Measurements from ENCODE around the gene PCDH19. TPM values are rescaled to one million over a fixed set of nuclear protein-coding genes. Genes with fewer than 3 reads are reported as not detected.
A peak's percentile ranks its signal among the peaks of the same experiment; 100 is the strongest.

Gene PCDH19
- total and polyA plus RNA-seq, 2 experiments from 2014 or later: 0.16 to 0.54 TPM

DNA sequence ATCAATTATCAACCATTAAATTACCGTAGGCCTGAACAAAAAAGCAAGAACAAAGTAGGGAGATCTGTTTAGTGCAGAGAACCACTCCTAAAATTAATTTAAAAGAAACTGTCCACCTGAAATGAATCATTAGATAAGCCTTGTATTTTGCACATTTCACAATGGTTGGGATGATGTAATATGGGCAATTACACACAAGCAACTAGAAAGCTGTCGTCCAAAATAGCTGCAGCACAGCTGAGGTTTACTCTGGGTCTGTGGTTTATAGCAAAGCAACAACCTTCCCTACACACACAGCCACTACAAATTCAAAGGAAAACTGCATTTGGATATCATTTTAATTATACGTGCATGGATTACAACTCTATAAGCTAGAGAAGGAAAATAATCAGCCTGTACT lies 28.5 kb downstream of the PCDH19 start:
- no peaks in the 10 kb centered on the region for H3K9me3 ChIP-seq (ENCODE audit: low read depth)
- peak; percentile 32 for DNase-seq
- H3K9me2 ChIP-seq (ENCODE audit: insufficient read depth): no peaks in the 10 kb centered on the region
- H3K9ac ChIP-seq: no peak overlapping the region
- in situ Hi-C loops (cut with MboI): no loop called here
- H3K36me3 ChIP-seq (ENCODE audit: low read depth): no peaks in the 10 kb centered on the region
- H3K4me3 ChIP-seq: no peak overlapping the region
- H3K4me1 ChIP-seq (ENCODE audit: insufficient read depth): peaks cover 2% of the 10 kb centered on the region; the same call in 1 of the 2 replicates
- H3K27ac ChIP-seq: no peak overlapping the region
- H3K4me2 ChIP-seq (ENCODE audit: unreplicated experiment): no peak overlapping the region
- peaks cover 4% of the 10 kb centered on the region; the same call in 1 of the 2 replicates for H3F3A ChIP-seq (ENCODE audit: insufficient read depth)
- no peaks in the 10 kb centered on the region for H3K27me3 ChIP-seq (replicated peaks; ENCODE audit: insufficient read depth)
- WGBS, 2 experiments (ENCODE audit: low coverage in 1 of 2, low lambda C conversion rate in 2 of 2, missing lambda C conversion rate in 2 of 2): 44 to 57% methylated on average over 3 of the region's 3 CpGs
- no peak for TF ChIP-seq EZH2phosphoT487 (IDR thresholded peaks at IDR 0.05; ENCODE audit: insufficient read depth, low read depth)
- no peak for TF ChIP-seq EZH2 (IDR thresholded peaks at IDR 0.05; ENCODE audit: insufficient read depth, poor library complexity, severe bottlenecking)
- no peak overlapping the region for H2AFZ ChIP-seq
- H4K20me1 ChIP-seq (ENCODE audit: insufficient read depth): no peaks in the 10 kb centered on the region
- no peaks in the 10 kb centered on the region for H3K79me2 ChIP-seq (ENCODE audit: insufficient read depth)

DNA sequence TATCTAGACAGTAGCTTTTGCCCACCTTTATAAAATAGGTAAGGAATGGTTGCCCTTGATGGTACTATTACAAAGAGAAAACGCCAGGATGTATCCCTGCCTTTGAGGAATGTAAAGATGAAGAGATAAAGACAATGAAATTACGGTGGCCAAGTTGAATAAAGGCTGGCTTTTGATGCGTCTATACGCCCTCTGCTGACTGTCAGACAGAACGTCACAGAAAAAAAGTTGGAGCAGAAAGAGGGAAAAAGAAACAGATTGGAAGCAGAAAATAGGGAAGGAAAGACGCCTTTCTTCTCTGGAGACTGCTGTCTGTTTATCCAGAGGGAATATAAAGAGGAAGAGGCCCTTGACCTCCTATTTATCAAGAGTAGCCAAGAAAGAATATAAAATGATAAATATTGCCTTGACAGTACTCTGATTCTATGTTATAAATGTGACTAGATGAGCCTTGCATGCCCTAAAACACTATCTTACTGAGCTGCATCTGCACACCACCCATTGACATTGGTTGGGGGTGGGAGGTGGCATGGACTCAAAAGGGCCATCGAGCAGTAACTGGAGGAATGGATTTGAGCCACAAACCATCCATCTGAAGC lies 30.6 kb downstream of the PCDH19 start:
- no peaks in the 10 kb centered on the region for H3K27me3 ChIP-seq (replicated peaks; ENCODE audit: insufficient read depth)
- no peak overlapping the region for H3K27ac ChIP-seq
- H3K9ac ChIP-seq: no peak overlapping the region
- no peak overlapping the region for H3K4me3 ChIP-seq
- peaks cover 2% of the 10 kb centered on the region; the same call in 1 of the 2 replicates for H3K4me1 ChIP-seq (ENCODE audit: insufficient read depth)
- no peaks in the 10 kb centered on the region for H3K79me2 ChIP-seq (ENCODE audit: insufficient read depth)
- no peak overlapping the region for H3K4me2 ChIP-seq (ENCODE audit: unreplicated experiment)
- no peaks in the 10 kb centered on the region for H3K9me2 ChIP-seq (ENCODE audit: insufficient read depth)
- H3F3A ChIP-seq (ENCODE audit: insufficient read depth): peaks cover 4% of the 10 kb centered on the region; the same call in 1 of the 2 replicates
- no peaks in the 10 kb centered on the region for H4K20me1 ChIP-seq (ENCODE audit: insufficient read depth)
- DNase-seq: peak; percentile 63
- no peak overlapping the region for H2AFZ ChIP-seq
- in situ Hi-C loops (cut with MboI): no loop called here
- H3K9me3 ChIP-seq (ENCODE audit: low read depth): no peaks in the 10 kb centered on the region
- no peaks in the 10 kb centered on the region for H3K36me3 ChIP-seq (ENCODE audit: low read depth)
- TF ChIP-seq EZH2 (IDR thresholded peaks at IDR 0.05; ENCODE audit: insufficient read depth, poor library complexity, severe bottlenecking) (no peak), EZH2phosphoT487 (IDR thresholded peaks at IDR 0.05; ENCODE audit: insufficient read depth, low read depth) (no peak)
- WGBS, 2 experiments (ENCODE audit: low coverage in 1 of 2, low lambda C conversion rate in 2 of 2, missing lambda C conversion rate in 2 of 2): 1 to 4% methylated on average over 6 to 7 of the region's 7 CpGs

DNA sequence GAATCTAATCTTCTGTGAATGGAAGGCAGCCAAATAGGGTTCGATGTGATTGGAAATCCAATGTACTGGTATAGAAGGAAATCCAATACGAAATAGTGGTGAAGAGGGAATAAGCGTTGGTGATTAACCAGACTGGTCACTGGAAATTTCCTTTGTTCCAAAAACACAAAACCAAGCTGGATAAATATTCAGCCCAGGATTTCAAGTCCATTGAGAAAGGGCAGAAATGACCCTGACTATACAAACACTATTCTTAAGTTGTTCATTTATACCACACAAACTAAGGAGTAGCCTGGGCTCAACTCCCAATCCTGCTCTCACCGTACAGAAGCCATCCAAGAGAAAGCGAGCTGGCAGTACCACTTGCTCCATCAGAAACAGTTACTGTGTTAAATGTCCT lies 32.2 kb downstream of the PCDH19 start:
- no peak for DNase-seq
- TF ChIP-seq EZH2phosphoT487 (IDR thresholded peaks at IDR 0.05; ENCODE audit: insufficient read depth, low read depth) (no peak), EZH2 (IDR thresholded peaks at IDR 0.05; ENCODE audit: insufficient read depth, poor library complexity, severe bottlenecking) (no peak)
- H3K4me3 ChIP-seq: no peak overlapping the region
- WGBS, 2 experiments (ENCODE audit: low coverage in 1 of 2, low lambda C conversion rate in 2 of 2, missing lambda C conversion rate in 2 of 2): 89 to 92% methylated on average over 5 of the region's 5 CpGs
- H3F3A ChIP-seq (ENCODE audit: insufficient read depth): peaks cover 4% of the 10 kb centered on the region; the same call in 1 of the 2 replicates
- no peaks in the 10 kb centered on the region for H3K9me2 ChIP-seq (ENCODE audit: insufficient read depth)
- H4K20me1 ChIP-seq (ENCODE audit: insufficient read depth): no peaks in the 10 kb centered on the region
- H3K9me3 ChIP-seq (ENCODE audit: low read depth): no peaks in the 10 kb centered on the region
- H3K79me2 ChIP-seq (ENCODE audit: insufficient read depth): no peaks in the 10 kb centered on the region
- H3K4me1 ChIP-seq (ENCODE audit: insufficient read depth): peaks cover 2% of the 10 kb centered on the region; the same call in 1 of the 2 replicates
- in situ Hi-C loops (cut with MboI): no loop called here
- H2AFZ ChIP-seq: no peak overlapping the region
- no peaks in the 10 kb centered on the region for H3K27me3 ChIP-seq (replicated peaks; ENCODE audit: insufficient read depth)
- no peak overlapping the region for H3K4me2 ChIP-seq (ENCODE audit: unreplicated experiment)
- no peak overlapping the region for H3K9ac ChIP-seq
- no peaks in the 10 kb centered on the region for H3K36me3 ChIP-seq (ENCODE audit: low read depth)
- no peak overlapping the region for H3K27ac ChIP-seq

DNA sequence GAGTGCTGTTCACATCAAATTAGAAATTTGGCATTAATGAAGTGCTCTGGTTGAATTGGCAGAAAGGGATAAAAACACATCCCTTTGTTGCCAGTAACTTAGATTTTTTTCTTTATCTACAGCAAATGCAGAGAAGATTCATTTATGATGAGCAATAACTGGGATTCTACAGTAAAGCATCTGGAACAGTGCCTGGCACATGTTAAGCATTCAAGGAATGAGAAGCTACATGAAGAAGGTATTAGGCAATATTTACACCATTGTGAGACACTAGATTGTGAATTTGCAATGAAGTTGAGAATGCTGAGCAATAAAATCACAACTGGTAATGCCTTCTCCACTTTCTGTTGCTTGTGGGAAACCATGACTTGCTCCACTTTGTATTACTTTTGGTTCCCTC lies 33.5 kb downstream of the PCDH19 start:
- peak; percentile 86 for DNase-seq
- Histone ChIP-seq H3K4me1 (ENCODE audit: insufficient read depth) (peaks cover 2% of the 10 kb centered on the region; the same call in 1 of the 2 replicates), H3K36me3 (ENCODE audit: low read depth) (no peaks in the 10 kb centered on the region), H3K9me3 (ENCODE audit: low read depth) (no peaks in the 10 kb centered on the region), H4K20me1 (ENCODE audit: insufficient read depth) (no peaks in the 10 kb centered on the region), H3K9ac (no peak overlapping the region), H3K79me2 (ENCODE audit: insufficient read depth) (no peaks in the 10 kb centered on the region), H2AFZ (no peak overlapping the region), H3K27ac (no peak overlapping the region), H3K9me2 (ENCODE audit: insufficient read depth) (no peaks in the 10 kb centered on the region), H3K27me3 (replicated peaks; ENCODE audit: insufficient read depth) (no peaks in the 10 kb centered on the region), H3K4me2 (ENCODE audit: unreplicated experiment) (peak overlapping the region; percentile 53), H3K4me3 (no peak overlapping the region), H3F3A (ENCODE audit: insufficient read depth) (peaks cover 4% of the 10 kb centered on the region; the same call in 1 of the 2 replicates)
- no peak for TF ChIP-seq EZH2phosphoT487 (IDR thresholded peaks at IDR 0.05; ENCODE audit: insufficient read depth, low read depth)
- TF ChIP-seq EZH2 (IDR thresholded peaks at IDR 0.05; ENCODE audit: insufficient read depth, poor library complexity, severe bottlenecking): no peak
- in situ Hi-C loops (cut with MboI): no loop called here
